HG03571 (cell line): ENCODE data around the gene ZSWIM4.

ENCODE experiments used
- ATAC-seq: cut with Tn5 transposase; IDR thresholded peaks from one replicate; pipeline ENCODE4 v1.9.1; 2021; ENCODE audit not compliant: unreplicated experiment

ZSWIM4 gene

GRCh38 chr19:13833330-13834243 is 38.3 kb downstream of the ZSWIM4 start:
- ATAC-seq: peak; percentile 62

DNA sequence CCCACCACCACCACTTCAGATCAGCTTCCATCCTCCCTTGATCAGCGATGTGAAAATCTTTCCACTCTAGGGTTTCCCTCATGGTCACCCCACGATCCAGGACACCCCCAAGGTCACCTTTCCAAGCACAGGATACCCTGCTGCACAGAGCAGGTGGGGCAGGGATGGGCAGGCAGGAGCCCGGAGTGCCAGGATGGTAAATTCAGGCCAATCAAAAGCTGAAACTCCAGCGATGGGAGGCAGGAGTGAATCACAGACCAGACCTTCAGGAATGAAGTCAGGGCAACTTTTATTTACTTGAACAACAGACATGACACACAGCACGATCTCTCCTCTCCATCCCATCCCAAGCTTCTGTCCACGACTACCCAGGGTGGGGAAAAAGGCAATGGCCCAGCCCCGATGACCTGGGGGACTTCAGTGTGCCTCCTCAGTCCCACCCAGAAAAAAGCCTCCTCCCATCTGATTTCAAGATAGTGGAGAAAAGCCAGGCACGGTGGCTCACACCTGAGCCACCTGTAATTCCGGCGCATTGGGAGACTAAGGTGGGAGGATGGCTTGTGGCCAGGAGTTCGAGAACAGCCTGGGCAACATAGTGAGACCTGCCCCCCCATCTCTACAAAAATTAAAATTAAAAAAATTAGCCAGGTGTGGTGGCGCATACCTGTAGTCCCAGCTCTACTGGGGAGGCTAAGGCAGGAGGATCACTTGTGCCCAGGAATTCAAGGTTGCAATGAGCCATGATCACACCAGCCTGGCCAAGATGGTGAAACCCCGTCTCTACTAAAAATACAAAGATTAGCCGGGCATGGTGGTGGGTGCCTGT is 39.2 kb downstream of the ZSWIM4 start:
- no peak for ATAC-seq

DNA sequence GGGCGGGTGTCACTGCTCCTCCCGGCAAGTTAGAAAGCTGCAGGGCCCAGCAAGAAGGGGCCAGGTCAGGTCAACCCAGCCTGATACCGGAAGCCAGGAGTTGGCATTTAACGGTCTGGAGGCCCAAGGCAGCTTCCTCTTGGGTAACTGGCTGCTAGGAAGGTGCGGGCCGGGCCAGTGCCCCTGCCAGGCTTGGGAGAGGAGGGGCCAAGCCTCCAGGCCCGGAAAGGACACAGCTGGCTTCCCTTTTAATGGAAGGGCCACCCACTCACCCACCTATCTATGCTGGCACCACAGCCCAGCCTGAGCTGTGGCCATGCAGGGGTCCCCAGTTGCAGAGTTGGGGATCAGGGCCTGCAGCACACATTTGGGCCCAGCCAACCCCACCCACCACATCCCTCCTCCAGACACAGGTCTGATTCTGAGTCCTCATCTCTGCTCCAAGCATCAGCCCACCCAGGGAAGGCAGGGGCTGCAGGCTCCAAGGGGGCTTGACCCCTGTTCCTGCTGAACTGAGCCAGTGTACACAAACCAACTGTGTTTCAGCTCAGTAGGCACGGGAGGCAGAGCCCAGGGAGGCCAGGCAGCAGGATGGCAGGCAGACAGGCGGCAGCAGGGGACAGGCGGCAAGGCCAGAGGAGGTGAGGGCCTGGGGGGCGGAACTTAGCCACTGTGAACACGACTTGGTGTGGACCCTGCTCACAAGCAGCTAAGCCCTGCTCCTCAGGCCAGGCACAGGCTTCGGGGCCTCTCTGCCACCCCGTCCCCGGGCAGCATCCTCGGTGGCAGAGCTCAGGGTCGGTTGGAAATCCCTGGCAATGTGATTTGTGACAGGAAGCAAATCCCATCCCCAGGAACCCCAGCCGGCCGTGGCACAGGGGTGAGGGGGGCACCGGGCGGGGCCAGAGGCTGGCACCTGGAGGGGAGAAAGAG is 40.8 kb downstream of the ZSWIM4 start:
- ATAC-seq: no peak

DNA sequence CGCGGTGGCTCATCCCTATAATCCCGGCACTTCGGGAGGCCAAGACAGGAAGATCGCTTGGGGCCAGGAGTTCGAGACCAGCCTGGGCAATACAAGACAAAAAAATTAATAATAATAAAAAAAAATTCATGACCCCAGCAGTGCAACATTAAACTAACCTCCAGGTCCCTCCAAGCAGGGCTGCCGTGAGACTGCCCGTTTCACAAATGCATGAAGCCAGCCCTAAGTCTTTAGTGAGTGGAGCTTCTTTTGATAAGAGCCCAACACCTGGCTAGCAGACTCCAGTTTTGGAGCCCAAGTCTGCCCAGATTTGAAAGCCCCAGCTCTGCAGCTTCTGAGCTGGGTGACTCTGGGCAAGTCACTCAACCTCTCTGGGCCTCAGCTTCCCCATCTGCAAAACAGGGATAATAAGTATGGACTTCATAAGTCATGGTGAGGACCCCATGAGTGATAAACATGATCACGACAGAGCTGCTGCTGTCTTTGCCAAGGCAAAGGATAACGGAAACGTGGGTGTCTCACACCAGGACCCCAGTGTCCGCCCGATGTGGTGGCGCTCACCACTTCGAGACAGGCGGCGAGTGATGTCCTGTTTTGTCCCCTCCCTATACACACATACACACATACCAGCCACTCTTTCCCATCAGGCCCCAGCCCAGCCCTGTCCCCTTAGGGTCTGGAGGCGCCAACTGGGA is 43.3 kb downstream of the ZSWIM4 start:
- ATAC-seq: no peak

DNA sequence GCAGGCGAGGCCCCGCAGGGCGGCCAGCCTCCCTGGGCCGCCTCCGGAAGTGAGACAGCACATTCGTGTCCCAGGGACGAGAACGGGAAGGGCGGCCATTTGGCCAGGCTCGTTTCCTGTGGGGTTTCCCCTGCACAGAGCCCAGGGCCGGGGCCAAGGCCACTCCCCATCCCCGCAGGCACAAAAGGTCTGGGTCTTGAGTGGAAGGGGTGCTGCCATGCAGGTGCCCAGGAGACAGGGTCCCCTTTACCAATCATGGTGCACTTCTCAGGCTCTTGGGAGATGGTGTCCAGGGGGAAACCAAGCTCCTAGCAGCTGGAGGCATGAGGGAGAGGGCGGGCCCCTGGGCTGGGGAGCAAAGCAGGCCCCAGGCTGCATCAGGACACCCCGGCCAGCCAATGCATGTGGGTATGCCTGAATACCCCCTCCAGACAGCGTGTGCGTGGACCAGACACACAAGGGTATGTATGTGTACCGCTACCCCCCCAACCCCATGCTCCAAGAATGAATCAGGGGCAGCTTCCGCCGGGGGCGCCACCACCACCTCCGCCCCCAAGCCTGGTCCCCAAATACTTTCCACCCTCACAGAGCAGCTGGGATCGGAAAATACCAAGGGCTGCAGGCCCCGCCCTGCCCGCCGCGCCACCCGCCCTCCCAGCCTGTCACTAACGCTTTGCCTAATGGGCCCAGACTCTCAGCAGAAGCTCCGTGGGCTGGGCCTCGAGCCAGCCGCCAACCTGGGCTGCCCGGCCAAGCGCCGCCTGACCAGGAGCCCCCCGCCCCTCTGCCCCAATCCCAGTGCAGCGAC is 44.1 kb downstream of the ZSWIM4 start:
- ATAC-seq: no peak

DNA sequence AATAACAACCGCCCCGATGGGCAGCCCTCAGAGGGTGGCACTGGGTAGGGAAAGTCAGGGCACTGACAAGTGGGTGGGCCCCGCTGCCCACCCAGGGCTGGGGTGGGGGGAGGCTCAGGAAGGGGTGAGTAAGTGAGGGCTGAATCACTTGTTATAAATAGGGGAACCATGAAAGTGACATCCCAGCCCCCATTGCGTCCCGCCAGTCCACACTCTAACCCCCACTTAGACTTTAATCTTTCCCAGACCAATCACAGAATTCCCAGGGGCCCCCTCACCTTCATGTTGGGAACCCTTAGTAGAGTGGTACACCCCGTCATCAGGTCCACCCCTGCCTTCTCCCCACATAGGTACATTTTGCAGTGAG is 44.7 kb downstream of the ZSWIM4 start:
- no peak for ATAC-seq

- no peak for ATAC-seq
Measured at GRCh38 chr19:13840305-13841085, 45.3 kb downstream of the ZSWIM4 start.

GRCh38 chr19:13841086-13841961 is 46.1 kb downstream of the ZSWIM4 start:
- no peak for ATAC-seq

- no peak for ATAC-seq
Measured at GRCh38 chr19:13841962-13842290, 46.7 kb downstream of the ZSWIM4 start.

- ATAC-seq: no peak
Measured at GRCh38 chr19:13842291-13843103, 47.3 kb downstream of the ZSWIM4 start.

DNA sequence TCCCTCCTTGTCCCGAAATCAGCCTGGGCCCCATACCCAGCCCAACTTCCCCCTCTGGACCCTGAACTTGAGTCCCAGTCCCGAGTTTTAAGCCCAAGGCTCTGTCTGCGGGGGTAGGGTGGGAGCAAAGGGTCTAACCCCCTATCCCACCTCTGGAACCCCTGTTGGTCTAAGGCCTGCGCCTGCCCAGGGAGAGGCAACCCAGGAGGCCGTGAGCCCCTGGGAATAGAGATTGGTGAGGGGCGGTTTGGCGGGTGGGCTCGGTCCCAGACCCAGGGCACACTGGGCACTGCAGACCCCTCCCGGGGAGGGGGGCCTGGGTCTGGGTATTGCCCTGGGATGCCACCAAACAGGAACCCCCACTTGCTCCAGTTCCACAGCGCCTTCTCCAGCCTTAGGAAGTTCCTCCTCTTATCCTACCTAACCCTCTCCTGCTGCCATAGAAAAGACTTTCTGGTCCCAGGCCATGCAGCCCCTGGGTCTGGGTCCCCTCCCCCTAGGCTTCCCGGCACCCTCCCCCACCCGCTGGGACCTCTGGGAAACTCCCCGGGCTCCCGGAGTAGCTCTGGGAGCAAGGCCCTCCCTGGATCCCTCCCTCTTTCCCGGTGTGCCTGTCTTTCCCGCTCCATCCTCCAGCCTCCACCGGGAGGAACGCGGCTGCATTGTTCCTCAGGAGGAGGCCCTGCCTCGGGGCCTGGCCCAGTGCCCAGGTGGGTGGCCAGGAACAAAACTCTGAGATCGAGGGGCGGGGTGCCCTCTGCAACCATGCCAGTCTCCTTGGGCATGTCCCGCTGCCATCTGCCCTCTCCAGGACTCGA is 48.1 kb downstream of the ZSWIM4 start:
- ATAC-seq: no peak

DNA sequence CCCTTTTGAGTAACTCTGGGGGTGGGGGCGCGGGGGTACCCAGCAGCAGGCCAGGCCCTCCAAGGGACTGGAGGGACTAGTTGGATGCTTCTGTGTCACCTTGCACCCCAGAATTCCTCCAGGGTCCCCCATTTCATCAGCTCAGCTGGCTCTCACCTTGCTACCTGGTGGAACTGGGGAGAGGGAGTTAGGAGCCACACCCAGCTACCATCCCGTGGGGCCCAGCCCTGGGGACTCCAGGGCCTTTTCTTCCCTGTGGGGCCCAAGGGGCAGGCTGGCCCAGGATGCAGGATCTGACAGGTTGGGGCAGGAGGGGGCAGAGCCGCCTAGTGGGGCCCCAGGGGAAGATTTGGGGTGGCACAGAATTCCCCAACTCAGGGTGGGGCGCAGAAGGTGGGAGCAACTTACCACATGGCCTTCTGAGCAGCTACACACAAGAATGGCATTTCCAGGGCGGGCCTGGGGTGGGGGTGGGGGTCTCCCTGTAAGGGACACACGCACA is 48.9 kb downstream of the ZSWIM4 start:
- ATAC-seq: no peak

DNA sequence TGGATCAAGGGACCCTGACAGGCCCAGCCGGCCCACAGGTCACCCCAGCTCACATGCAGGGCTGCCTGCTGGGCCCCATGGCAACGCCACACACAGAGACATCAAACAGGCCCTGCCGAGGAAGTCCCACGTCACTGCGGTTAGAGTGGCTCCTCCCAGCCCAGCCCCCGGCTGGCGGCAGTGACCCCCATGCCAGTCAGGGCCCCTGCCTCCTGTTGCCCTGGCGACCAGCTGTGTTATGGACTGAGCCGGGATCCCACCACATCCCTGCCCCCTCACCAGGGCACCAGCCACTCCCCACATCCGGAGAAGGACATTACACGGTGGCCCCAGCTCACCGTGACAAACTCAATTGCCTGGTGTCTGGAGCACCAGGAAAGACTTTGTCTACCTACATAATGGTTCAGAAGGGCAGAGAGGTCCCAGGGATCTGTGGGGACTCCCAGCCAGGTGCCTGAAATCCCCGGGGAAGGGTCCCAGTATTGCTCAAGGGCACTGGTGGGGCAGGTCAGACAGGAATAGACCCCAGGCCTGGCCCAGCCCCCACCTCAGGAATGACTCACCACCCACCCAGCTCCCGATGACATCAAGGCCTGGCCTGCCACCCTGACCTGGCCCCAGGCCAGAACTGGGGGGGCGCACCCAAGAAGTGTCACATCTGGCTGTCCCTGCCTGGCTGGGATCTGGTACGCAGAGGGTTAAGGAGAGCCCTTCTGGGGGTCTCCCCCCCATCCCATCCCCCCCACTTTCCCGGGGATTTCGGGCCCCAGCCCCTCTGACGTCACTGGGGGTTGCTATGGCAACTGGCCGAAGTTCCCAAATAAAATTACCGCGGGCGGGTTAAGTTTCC is 51.5 kb downstream of the ZSWIM4 start:
- ATAC-seq: no peak

- ATAC-seq: no peak
Measured at GRCh38 chr19:13847407-13848339, 52.4 kb downstream of the ZSWIM4 start.
